Subcutaneous adipose tissue (tissue), 4 donors: ENCODE data around the gene MRPL40. TPM values are rescaled to one million over a fixed set of nuclear protein-coding genes. Genes with fewer than 3 reads are reported as not detected.

Source experiments
- total RNA-seq, 4 donors: library from RNA; depleted of rRNA; stranded (reverse); fragments of >200 nt; gene quantifications; one replicate each; pipeline ENCODE4 v1.1.0, GENCODE V29; 2016
- TF ChIP-seq, protein P1 (sequence below): fragments of 450-650 bp; IDR thresholded peaks from one replicate; pipeline ENCODE4 v1.5.1; 2016; ENCODE audit warnings: low read depth, mild to moderate bottlenecking, control low read depth, antibody characterized with exemption, moderate library complexity

MRPL40 gene
- total RNA-seq, 4 donors from 2014 or later: 21.8 to 28.8 (median 25.5) TPM

DNA sequence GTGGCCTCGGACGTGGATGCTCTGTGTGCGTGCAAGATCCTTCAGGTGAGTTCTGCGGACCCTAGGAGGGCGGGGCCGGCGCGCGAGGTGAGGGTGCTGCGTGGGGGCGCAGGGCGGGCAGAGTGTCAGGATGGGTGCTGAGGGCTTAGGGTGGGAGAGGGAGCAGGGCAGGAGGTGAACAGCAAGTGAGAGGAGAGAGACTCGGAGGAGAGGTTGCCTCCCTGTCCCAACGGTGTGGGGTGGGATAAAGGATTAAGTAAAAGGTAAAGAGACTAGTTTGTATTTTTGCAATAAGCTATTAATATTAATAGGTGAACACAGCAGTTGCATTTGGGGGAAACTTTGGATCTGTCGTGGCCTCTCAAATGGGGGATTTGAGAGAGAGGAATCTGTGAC, 47.8 kb downstream of the MRPL40 start:
- TF ChIP-seq, protein P1, sequence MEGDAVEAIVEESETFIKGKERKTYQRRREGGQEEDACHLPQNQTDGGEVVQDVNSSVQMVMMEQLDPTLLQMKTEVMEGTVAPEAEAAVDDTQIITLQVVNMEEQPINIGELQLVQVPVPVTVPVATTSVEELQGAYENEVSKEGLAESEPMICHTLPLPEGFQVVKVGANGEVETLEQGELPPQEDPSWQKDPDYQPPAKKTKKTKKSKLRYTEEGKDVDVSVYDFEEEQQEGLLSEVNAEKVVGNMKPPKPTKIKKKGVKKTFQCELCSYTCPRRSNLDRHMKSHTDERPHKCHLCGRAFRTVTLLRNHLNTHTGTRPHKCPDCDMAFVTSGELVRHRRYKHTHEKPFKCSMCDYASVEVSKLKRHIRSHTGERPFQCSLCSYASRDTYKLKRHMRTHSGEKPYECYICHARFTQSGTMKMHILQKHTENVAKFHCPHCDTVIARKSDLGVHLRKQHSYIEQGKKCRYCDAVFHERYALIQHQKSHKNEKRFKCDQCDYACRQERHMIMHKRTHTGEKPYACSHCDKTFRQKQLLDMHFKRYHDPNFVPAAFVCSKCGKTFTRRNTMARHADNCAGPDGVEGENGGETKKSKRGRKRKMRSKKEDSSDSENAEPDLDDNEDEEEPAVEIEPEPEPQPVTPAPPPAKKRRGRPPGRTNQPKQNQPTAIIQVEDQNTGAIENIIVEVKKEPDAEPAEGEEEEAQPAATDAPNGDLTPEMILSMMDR: no peak

DNA sequence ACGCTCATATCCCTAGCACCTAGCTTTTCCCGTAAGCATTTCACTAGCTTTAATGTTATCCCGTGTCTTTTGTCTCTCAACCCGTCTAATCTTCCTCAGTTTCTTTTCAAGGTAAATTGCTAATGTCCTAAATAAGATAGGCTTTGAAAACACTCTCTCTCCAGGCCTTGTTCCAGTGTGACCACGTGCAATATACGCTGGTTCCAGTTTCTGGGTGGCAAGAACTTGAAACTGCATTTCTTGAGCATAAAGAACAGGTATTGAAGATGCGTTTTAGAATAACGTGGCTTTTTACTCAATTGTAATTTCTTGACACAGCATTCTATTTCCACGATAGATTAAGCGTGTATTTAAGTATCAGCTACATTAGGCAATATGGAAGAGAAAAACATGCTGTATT, 48.4 kb downstream of the MRPL40 start:
- TF ChIP-seq, protein P1: no peak

DNA sequence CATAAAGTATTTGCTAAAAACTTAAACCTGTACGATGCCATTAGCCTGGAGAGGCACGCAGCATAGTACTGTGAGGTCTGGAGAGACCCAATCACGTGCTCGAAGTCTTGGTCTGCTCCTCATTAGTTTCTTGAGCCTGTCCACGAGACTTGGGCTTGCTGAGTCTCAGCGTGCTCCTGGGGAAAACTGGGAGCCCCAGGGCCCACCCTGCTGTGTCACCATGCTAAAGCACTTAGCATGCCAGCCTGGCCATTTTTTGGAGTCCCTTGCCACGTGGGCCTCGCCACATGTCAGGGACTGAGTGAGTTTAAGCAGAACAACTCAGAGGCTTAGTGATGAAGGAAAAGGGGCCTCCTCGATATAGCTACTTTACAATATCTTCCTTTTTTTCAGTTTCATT, 50.0 kb downstream of the MRPL40 start:
- TF ChIP-seq, protein P1: no peak

DNA sequence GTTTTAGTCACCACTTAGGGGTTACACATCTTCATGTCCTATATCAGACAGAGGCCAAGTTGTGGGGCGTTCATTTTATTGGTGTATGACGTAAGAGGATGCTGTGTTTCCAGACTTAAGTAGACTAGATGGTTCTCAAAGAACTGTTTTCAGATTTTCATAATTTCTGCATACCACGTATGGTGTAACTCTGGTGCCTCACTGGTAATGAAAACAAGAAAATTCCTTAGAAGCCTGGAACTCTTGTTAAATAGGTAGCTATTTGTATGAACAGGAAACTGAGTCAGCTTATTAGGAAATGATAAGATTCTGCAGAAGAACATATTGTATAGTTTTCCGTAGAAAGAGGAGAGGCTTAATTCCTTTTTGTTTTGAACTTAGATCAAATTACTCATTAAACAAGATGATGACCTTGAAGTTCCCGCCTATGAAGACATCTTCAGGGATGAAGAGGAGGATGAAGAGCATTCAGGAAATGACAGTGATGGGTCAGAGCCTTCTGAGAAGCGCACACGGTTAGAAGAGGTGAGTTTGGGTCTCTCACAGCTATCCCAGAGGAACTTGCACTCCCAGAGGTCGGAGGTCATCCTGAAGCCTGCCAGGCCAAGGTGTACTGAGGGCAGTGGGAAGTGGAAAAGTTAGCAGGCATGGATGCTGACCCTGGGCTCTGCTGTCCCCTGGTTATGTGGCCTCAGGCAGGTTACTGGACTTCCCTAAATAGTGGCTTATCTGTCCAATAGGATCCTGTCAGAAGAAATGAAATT, 51.3 kb downstream of the MRPL40 start:
- TF ChIP-seq, protein P1: no peak

Other genes starting within 250 kb of the MRPL40 start
- 10 to 100 TPM in 3 of 4 donors, 1 to 10 TPM in 1; 7.3 to 23.2 (median 16.5) TPM for gene CLTCL1, start 140.8 kb upstream of the MRPL40 start, total RNA-seq
- gene HIRA, start 812 bp upstream of the MRPL40 start, total RNA-seq: 10 to 100 TPM; 14.8 to 23.0 (median 17.2) TPM
- 10 to 100 TPM; 45.4 to 81.8 (median 62.3) TPM for gene C22orf39, start 15.2 kb downstream of the MRPL40 start, total RNA-seq
- 10 to 100 TPM; 33.9 to 43.6 (median 35.4) TPM for gene UFD1, start 46.6 kb downstream of the MRPL40 start, total RNA-seq
- gene CDC45, start 47.4 kb downstream of the MRPL40 start, total RNA-seq: under 1 TPM in 1 of 4 donors, not detected in 3; 0.34 TPM
- gene CLDN5, start 91.9 kb downstream of the MRPL40 start, total RNA-seq: 100 to 1,000 TPM in 3 of 4 donors, 10 to 100 TPM in 1; 66.3 to 362 (median 129) TPM